Measurements from ENCODE around the gene SLC9A3. TPM values are rescaled to one million over a fixed set of nuclear protein-coding genes. Genes with fewer than 3 reads are reported as not detected.

SLC9A3 gene
- total RNA-seq, 1 experiment from 2014 or later = 0.85 TPM

GRCh38 chr5:568809-569208 is 44.6 kb upstream of the SLC9A3 start:
- Histone ChIP-seq H3K79me1 (ENCODE audit: insufficient read depth, low read depth, low read length, poor library complexity, severe bottlenecking) (no peaks in the 10 kb centered on the region), H3T11ph (ENCODE audit: low read length) (no peak overlapping the region), H3K27ac (ENCODE audit: insufficient read length, low read depth, low read length) (no peak overlapping the region), H3K27me3 (ENCODE audit: insufficient read depth, low read length) (peaks cover 2% of the 10 kb centered on the region; the same call in 1 of the 2 replicates), H3K23me2 (ENCODE audit: insufficient read length, low read depth, low read length, poor library complexity, severe bottlenecking) (no peaks in the 10 kb centered on the region), H4K20me1 (ENCODE audit: control insufficient read depth, insufficient read depth, insufficient read length) (no peaks in the 10 kb centered on the region), H2AK5ac (ENCODE audit: insufficient read length, low read length) (no peak overlapping the region), H3K56ac (ENCODE audit: insufficient read length, low read depth, low read length) (no peak overlapping the region), H2BK5ac (ENCODE audit: insufficient read length, low read length) (no peak overlapping the region), H2AFZ (ENCODE audit: low read length) (no peak overlapping the region), H2BK20ac (ENCODE audit: low read depth, low read length, poor library complexity, severe bottlenecking) (no peak overlapping the region), H3K23ac (ENCODE audit: insufficient read length, low read depth, low read length) (no peak overlapping the region), H3K4me2 (ENCODE audit: insufficient read depth, insufficient read length, low read length) (no peak overlapping the region), H3K9ac (ENCODE audit: extremely low read depth, insufficient read length, low read length) (no peak overlapping the region), H2BK15ac (ENCODE audit: low read depth, low read length) (no peak overlapping the region), H2BK12ac (ENCODE audit: insufficient read length, low read depth, low read length) (no peak overlapping the region), H3K4ac (ENCODE audit: low read depth, low read length) (no peak overlapping the region), H3K18ac (ENCODE audit: insufficient read length, low read depth, low read length) (no peak overlapping the region), H3K14ac (ENCODE audit: insufficient read depth, low read length) (no peak overlapping the region), H3K79me2 (ENCODE audit: insufficient read depth, low read length) (no peaks in the 10 kb centered on the region), H4K91ac (ENCODE audit: insufficient read length, low read depth, low read length) (no peak overlapping the region), H2BK120ac (ENCODE audit: low read depth, low read length, poor library complexity, severe bottlenecking) (no peak overlapping the region), H4K8ac (replicated peaks; ENCODE audit: insufficient read length, low read depth, low read length) (no peak overlapping the region), H3K9me3 (ENCODE audit: control insufficient read depth, low read depth, low read length) (no peaks in the 10 kb centered on the region), H4K5ac (ENCODE audit: insufficient read length, low read depth, low read length) (no peak overlapping the region), H3K4me1 (ENCODE audit: insufficient read depth, low read length) (no peaks in the 10 kb centered on the region)
- peaks cover 0 to 3% of the 10 kb centered on the region in 2 experiments; a peak in 1 of 5 replicates for H3K9me3 Mint-ChIP-seq
- H3K36me3 Mint-ChIP-seq (ENCODE audit: insufficient read depth in 1 of 3, low read depth in 3 of 3) = no peaks in the 10 kb centered on the region
- no peak overlapping the region for H3K27ac Mint-ChIP-seq
- TF ChIP-seq CTCF (conservative IDR thresholded peaks at IDR 0.05) = no peak
- peaks cover 35% of the 10 kb centered on the region for H3K27me3 Mint-ChIP-seq (ENCODE audit: low read depth)
- no peak overlapping the region for H3K4me3 Mint-ChIP-seq
- H3K4me1 Mint-ChIP-seq = peaks cover 6 to 15% of the 10 kb centered on the region in 2 experiments
- no CpG with 5 or more reads among the region's 8 CpGs for WGBS (ENCODE audit: extremely low coverage, insufficient read length, low lambda C conversion rate)
- DNase-seq = no peak

All from H9 (cell line).